G401 (cell line): Measurements from ENCODE around the gene PALM3. TPM values are rescaled to one million over a fixed set of nuclear protein-coding genes. Genes with fewer than 3 reads are reported as not detected.

ENCODE experiments used
- DNase-seq: peaks from one replicate; pipeline ENCODE4 v3.0.0-alpha.2; 2015; ENCODE audit warnings: low spot score
- in situ Hi-C: cut with HindIII; loops from 2 replicates; pipeline ENCODE4 v1.10.0; 2016; ENCODE audit warnings: low sequenced_read_pairs, mixed read lengths
- total RNA-seq: library from RNA; depleted of rRNA; stranded (reverse); fragments of >200 nt; shearing (Covaris generic); gene quantifications from 2 replicates; pipeline ENCODE4 v1.2.3, GENCODE V29; 2014; rRNA removed

Gene PALM3
- total RNA-seq, 1 experiment from 2014 or later = 23.1 TPM

DNA sequence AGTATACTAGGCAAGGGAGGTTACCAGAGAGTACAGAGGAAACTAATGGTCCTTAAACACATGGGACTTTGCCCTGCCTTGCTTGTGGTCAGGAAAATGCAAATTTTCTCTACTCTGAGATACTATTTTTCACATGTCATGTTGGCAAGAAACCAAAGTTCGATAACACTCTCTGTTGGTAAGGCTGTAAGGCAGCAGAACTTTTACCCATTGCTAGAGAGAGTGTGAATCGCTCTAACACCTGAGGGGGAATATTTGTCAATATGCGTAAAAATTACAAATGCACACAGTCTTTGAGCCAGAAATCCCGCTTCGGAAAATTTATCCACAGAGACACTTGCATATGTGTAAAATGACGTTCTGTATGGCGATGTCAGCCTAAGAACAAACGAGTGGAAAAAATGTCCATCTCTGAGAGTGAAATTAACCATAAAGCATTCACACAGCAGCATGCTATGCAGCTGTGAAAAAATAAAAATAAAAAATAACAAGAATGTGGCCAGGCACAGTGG lies 46.3 kb downstream of the PALM3 start:
- DNase-seq = no peak
- in situ Hi-C loops = no loop called here

DNA sequence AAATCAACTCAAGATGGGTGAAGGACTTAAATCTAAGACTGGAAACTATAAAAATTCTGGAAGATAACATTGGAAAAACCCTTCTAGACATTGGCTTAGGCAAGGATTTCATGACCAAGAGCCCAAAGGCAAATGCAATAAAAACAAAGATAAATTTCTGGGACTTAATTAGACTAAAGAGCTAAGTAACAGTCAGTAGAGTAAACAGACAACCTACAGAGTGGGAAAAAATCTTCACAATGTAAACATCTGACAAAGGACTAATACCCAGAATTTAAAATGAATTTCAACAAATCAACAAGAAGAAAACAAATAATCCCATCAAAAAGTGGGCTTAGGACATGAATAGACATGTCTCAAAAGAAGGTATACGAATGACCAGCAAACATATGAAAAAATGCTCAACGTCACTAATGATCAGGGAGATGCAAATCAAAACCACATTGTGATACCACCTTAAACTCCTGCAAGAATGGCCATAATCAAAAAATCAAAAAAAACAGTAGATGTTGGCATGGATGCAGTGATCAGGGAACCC lies 49.4 kb downstream of the PALM3 start:
- in situ Hi-C loops = no loop called here

DNA sequence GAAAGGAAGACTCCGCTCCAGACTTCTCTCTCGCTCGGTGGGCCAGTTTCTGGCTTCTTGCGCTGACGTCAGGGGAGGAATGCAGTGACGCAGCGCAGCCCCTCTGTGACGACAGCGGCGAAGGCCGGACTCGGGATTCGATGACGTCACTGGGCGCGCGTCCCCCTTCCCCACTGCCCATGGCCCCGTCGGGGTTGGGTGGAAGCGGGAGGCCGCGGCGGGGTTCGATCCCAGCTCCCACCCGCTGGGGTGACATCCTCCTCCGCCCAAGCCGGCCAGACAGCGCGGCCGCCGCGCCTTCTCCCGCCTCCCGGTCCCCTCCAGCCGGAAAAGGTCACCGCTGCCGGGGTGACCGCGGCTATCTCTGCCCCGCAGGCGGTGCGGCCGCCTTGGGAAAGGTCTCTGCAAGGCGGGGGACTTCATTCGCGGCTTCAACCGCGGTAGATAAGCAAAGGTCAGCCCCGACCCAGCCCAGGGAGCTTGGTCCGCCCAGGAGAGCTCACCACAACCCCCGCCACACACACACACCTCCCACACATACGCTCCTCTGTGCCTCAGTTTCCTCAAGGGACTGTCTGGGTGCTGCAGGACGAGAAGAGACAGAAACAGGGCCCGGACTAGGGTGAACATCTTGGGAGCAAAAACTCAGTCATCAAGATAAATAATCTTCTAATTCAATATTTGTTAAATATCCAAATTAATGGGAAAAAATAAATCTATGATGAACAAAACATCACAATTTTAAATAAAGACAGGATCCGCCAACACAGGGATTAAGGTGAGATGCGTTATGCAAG lies 54.9 kb downstream of the PALM3 start:
- in situ Hi-C loops = no loop called here
- DNase-seq = no peak

More for the DNA sequence above, 49.4 kb downstream of the PALM3 start:
- DNase-seq = no peak

DNA sequence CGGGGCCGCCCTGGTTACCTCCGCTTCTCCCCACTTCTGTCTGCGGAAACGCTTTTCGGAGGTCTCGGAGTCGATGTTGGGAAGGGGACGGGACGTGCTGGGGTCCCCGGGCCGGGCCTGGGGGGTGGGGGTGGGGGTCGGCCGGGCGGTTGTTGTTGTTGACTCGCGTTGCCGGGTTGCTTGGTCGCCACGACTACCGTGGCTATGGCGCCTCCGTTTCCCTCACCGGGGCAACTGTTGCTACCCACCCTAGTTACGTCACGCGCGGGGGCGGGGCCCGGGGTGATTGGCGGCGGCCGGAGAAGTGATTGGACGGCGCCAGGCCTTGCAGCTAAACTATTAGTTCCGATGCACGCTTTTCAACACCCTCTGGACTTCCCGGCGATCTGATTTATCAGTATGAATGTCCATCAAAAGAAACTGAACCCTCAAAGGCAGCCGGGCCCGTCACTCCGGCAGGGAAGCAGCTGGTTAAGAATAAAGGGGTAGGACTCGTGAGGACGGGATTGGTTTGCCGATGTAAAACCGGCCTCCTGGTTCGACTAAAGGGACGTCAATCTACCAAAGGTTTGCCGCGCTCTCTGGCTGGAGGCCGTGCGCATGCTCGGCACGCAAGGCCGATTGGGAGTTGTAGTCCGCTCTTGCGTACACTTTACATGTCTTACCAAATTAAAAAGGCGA lies 55.7 kb downstream of the PALM3 start, which contains the start of gene RFX1:
RFX1 (minus strand) TSS at position 236 of the 681 bp plus-strand sequence. CDS start 12,477 bp downstream, outside the sequence.
- in situ Hi-C loops = no loop called here
- DNase-seq = peak; percentile 100

DNA sequence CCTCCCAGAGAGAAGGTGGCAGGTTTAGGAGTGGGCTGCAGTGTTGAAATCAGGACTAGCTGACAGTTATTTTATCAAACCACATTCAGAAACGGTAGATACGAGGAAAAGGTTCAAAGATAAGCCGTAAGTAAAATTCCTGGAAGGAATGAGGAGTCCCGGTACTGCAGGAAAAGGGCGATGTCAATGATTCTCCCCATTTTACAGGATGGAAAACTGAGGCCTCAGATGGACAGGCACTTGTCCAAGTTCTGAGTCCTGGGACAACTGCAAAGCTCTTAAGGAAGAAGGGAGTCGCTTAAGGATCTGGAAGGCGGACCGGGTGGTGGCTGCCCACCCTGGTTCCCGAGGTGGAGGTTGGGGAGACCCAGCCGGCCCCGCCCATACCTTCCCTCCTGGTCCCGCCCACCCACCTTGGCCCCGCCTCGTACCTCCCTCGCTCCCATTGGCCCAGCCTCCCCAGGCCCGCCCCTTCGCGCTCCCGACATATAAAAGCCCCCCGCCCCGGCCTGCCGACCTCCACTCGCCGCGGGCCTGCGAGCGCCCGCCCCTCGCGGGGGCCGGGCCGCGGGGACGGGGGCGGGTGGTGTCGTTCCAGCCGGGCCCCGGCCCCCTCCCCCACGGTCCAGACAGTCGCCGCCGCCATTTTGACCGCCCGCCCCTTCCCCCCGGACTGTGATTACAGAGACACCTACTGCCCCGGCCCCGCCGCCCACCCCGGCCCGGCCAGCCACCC lies 56.4 kb downstream of the PALM3 start:
- in situ Hi-C loops = no loop called here
- DNase-seq = peak; percentile 86

DNA sequence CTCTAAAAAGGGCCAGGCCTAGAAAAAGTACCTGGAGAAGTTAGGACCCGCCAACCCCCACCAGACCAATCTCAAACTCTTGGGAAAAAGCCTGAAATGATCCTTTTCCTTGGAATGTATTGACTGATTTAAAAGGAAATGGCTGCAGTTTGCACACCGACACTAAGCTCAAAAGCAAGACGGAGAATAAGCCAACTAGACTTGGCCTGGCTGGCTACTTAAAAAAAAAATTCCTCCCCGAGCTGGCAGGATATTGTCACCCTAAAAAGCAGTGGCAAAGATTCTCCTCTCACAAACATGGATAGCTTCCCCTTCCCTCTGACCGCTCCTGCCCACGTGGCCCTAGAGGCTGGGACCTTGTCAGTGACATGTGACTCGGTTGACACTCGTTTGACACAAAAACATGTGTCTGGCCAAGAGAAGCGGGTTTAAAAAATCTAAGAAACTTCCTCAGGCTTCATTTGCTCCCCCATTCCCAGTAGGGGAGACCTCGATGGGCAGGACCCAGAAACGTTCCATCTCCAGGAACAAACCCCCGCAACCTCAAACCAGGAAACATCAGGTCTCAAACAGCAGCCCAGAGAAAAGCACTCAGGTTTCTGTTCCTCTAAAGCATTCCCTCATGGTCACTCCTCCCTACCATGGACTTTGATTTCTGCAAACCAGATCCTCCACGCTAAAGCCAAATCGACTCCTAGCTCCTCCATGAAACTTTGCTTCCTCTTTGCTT lies 57.1 kb downstream of the PALM3 start:
- DNase-seq = peak; percentile 58
- in situ Hi-C loops = no loop called here

Other genes starting within 250 kb of the PALM3 start
- gene NANOS3, start 184.9 kb downstream of the PALM3 start, total RNA-seq = 3.0 and 6.3 TPM in 2 replicates
- 2.9 and 6.6 TPM in 2 replicates for gene BRME1, start 156.0 kb downstream of the PALM3 start, total RNA-seq
- gene CC2D1A, start 155.9 kb downstream of the PALM3 start, total RNA-seq = 11.9 and 17.5 TPM in 2 replicates
- 0.92 TPM in 1 of 2 replicates, not detected in the other for gene PODNL1, start 123.7 kb downstream of the PALM3 start, total RNA-seq
- gene DCAF15, start 109.6 kb downstream of the PALM3 start, total RNA-seq = 33.2 and 38.2 TPM in 2 replicates
- gene RFX1, start 55.8 kb downstream of the PALM3 start, total RNA-seq = 1.8 and 6.0 TPM in 2 replicates
- gene RLN3, start 33.9 kb downstream of the PALM3 start, total RNA-seq = not detected in 2 replicates
- 28.1 and 32.5 TPM in 2 replicates for gene IL27RA, start 30.3 kb downstream of the PALM3 start, total RNA-seq
- gene MISP3, start 10.7 kb upstream of the PALM3 start, total RNA-seq = 2.8 and 4.6 TPM in 2 replicates
- not detected in 2 replicates for gene C19orf67, start 23.7 kb upstream of the PALM3 start, total RNA-seq
- gene SAMD1, start 28.7 kb upstream of the PALM3 start, total RNA-seq = 162 and 188 TPM in 2 replicates
- 31.8 and 37.7 TPM in 2 replicates for gene PRKACA, start 55.7 kb upstream of the PALM3 start, total RNA-seq
- gene ASF1B, start 74.5 kb upstream of the PALM3 start, total RNA-seq = 108 and 120 TPM in 2 replicates
- 18.5 and 20.5 TPM in 2 replicates for gene ADGRL1, start 144.1 kb upstream of the PALM3 start, total RNA-seq